Neural progenitor cell (in vitro differentiated cells): ENCODE measurements around the gene PPP1R9A.

Source experiments
- CTCF ChIP-seq: fragments of 200-600 bp; sonication (generic); IDR thresholded peaks from 2 replicates; pipeline ENCODE4 v1.5.1; 2017; ENCODE audit warnings: antibody characterized with exemption, mild to moderate bottlenecking
- EZH2 ChIP-seq: fragments of 200-600 bp; sonication (generic); IDR thresholded peaks from 2 replicates; pipeline ENCODE4 v1.6.1; 2017; ENCODE audit warnings: antibody characterized with exemption, mild to moderate bottlenecking, moderate library complexity

DNA sequence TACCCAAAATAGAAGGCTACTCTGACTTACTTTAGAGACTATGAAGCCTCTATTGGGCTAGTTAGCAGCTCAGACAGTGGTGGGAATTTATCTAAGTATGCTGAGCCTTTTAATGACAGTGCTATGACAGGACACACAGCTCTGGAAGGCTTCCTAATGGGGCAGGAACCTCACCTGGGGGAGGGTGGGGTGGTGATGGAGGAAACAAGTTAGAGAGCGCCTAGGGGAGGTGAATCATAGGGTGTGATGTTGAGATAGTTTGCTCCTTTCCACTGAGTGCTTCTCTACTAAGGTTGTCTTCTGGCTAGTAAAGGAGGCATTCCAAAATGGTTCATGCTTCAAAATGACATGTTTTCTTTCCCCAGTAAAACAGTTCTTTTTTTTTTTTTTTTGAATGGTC is 42.1 kb downstream of the PPP1R9A start:
- TF ChIP-seq CTCF (no peak), EZH2 (no peak)
